HCT116 (cell line): ENCODE measurements around the gene ZNF436. TPM values are rescaled to one million over a fixed set of nuclear protein-coding genes. Genes with fewer than 3 reads are reported as not detected.
A peak's percentile ranks its signal among the peaks of the same experiment; 100 is the strongest.

ENCODE experiments used
- ATAC-seq: fragments of 200-7000 bp; cut with Tn5 transposase; 2 replicates; pipeline ENCODE4 v1.9.1; 2020; ENCODE audit warnings: mild to moderate bottlenecking, moderate library complexity
- BruUV-seq: library from RNA; stranded (reverse); fragments of 400-500 nt; replicated peaks from 2 replicates; lab custom pipeline; 2021; lab: Mats Ljungman, UMichigan
- CTCF ChIA-PET: fragments of 300-600 bp; sonication (Branson Sonifier 250); formaldehyde crosslinking; loops from one replicate; lab custom pipeline; 2021; ENCODE audit warnings: antibody characterized with exemption; lab: Charles Lee
- POLR2A ChIA-PET: fragments of 300-600, 350-600 bp; sonication (Branson Sonifier 250); formaldehyde crosslinking; loops from one replicate; lab custom pipeline; 2021; ENCODE audit warnings: antibody characterized with exemption; lab: Charles Lee
- RAD21 ChIA-PET, 2 experiments: fragments of 300-600 bp; sonication (Branson Sonifier 250); formaldehyde crosslinking; loops; one replicate each; lab custom pipeline; 2023; ENCODE audit warnings: low total read pairs in 2 of 2; ENCODE audit not compliant: uncharacterized antibody in 2 of 2, unreplicated experiment in 2 of 2, low non-redundant PET in 1 of 2; lab: Charles Lee
- DNase-seq: peaks from one replicate; pipeline ENCODE4 v3.0.0-alpha.2; 2010; ENCODE audit warnings: low read depth, low spot score
- H2AFZ ChIP-seq: fragments of 200-600 bp; shearing (Covaris generic), sonication (generic); 2 replicates; pipeline ENCODE4 v1.6.1; 2017; ENCODE audit warnings: low read depth, mixed run types, mixed read lengths, antibody characterized with exemption, low read length; ENCODE audit not compliant: poor library complexity, severe bottlenecking
- H3K27ac ChIP-seq: 2 replicates; pipeline ENCODE4 v1.5.1; 2012; ENCODE audit warnings: low read depth, low read length
- H3K27me3 ChIP-seq: fragments of 200-600 bp; sonication (generic); 2 replicates; pipeline ENCODE4 v1.6.1; 2016; ENCODE audit warnings: mixed run types, low read length, mixed read lengths; ENCODE audit not compliant: insufficient read depth
- H3K36me3 ChIP-seq, 2 experiments: fragments of 200-500 bp in 1 of 2; fragments of 200-600 bp in 1 of 2; sonication (Bioruptor generic) in 1 of 2; sonication (generic) in 1 of 2; 2 replicates each; pipeline versions ENCODE4 v1.5.1 to v1.6.1; 2014 to 2016; ENCODE audit warnings: low read length in 2 of 2, inconsistent platforms in 1 of 2, mixed read lengths in 1 of 2, mixed run types in 1 of 2; ENCODE audit not compliant: insufficient read depth in 2 of 2, control insufficient read depth in 1 of 2
- H3K4me1 ChIP-seq, 2 experiments: fragments of 200-600 bp in 1 of 2; sonication (generic) in 1 of 2; 2 replicates each; pipeline versions ENCODE4 v1.5.1 to v1.6.1; 2012 to 2017; ENCODE audit warnings: low read length in 2 of 2, inconsistent platforms in 1 of 2, mild to moderate bottlenecking in 1 of 2, mixed read lengths in 1 of 2, mixed run types in 1 of 2, moderate library complexity in 1 of 2; ENCODE audit not compliant: insufficient read depth in 2 of 2, control insufficient read depth in 1 of 2
- H3K4me2 ChIP-seq: fragments of 200-600 bp; sonication (generic); 2 replicates; pipeline ENCODE4 v1.6.1; 2017; ENCODE audit warnings: mixed run types, low read length, mixed read lengths
- H3K4me3 ChIP-seq, 2 experiments: fragments of 200-600 bp in 1 of 2; sonication (generic) in 1 of 2; replicated peaks in 1 of 2; 2 replicates each; pipeline ENCODE4 v1.5.1; 2011 to 2016; ENCODE audit warnings: low read length in 2 of 2, control low read depth in 1 of 2, low read depth in 1 of 2, mild to moderate bottlenecking in 1 of 2, mixed read lengths in 1 of 2, mixed run types in 1 of 2
- H3K79me2 ChIP-seq: fragments of 200-600 bp; sonication (generic); 2 replicates; pipeline ENCODE4 v1.6.1; 2017; ENCODE audit warnings: mild to moderate bottlenecking, mixed run types, low read length, moderate library complexity, mixed read lengths; ENCODE audit not compliant: insufficient read depth
- H3K9ac ChIP-seq: fragments of 200-600 bp; sonication (generic); 2 replicates; pipeline ENCODE4 v1.6.1; 2016; ENCODE audit warnings: low read length, mixed read lengths
- H3K9me2 ChIP-seq: fragments of 200-600 bp; sonication (generic), shearing (Covaris generic); 2 replicates; pipeline ENCODE4 v1.6.1; 2017; ENCODE audit warnings: mixed run types, mild to moderate bottlenecking, moderate library complexity; ENCODE audit not compliant: insufficient read depth
- H3K9me3 ChIP-seq, 2 experiments: fragments of 200-500 bp in 1 of 2; fragments of 200-600 bp in 1 of 2; sonication (Bioruptor generic) in 1 of 2; sonication (generic) in 1 of 2; 2 replicates each; pipeline ENCODE4 v1.6.1; 2014 to 2017; ENCODE audit warnings: low read length in 2 of 2, mixed read lengths in 2 of 2, inconsistent platforms in 1 of 2, low read depth in 1 of 2, mild to moderate bottlenecking in 1 of 2, mixed run types in 1 of 2, moderate library complexity in 1 of 2; ENCODE audit not compliant: control insufficient read depth in 1 of 2, insufficient read depth in 1 of 2
- H4K20me1 ChIP-seq: fragments of 200-600 bp; sonication (generic), shearing (Covaris generic); 2 replicates; pipeline ENCODE4 v1.6.1; 2017; ENCODE audit warnings: mixed run types, mild to moderate bottlenecking, moderate library complexity; ENCODE audit not compliant: insufficient read depth
- ATF3 ChIP-seq: IDR thresholded peaks from 2 replicates; pipeline ENCODE4 v1.6.1; 2012
- ELF1 ChIP-seq: IDR thresholded peaks from 2 replicates; pipeline ENCODE4 v1.6.1; 2012; ENCODE audit warnings: low read depth, borderline replicate concordance
- REST ChIP-seq: IDR thresholded peaks from 2 replicates; pipeline ENCODE4 v1.6.1; 2012; ENCODE audit warnings: low read depth
- SIN3A ChIP-seq: IDR thresholded peaks from 2 replicates; pipeline ENCODE4 v1.6.1; 2012; ENCODE audit warnings: low read depth
- intact Hi-C: fragments of 100-400 bp; cut with micrococcal nuclease; formaldehyde crosslinking; loops from 2 replicates; pipeline ENCODE4 v1.10.0; 2022
- total RNA-seq: library from RNA; stranded (reverse); gene quantifications from one replicate; pipeline ENCODE4 v1.2.1, GENCODE V29; 2021; ENCODE audit not compliant: unreplicated experiment

Gene ZNF436
- total RNA-seq, 1 experiment from 2014 or later: 8.1 TPM

GRCh38 chr1:23344987-23345472 lies 24.6 kb downstream of the ZNF436 start:
- 0 out of 2 replicates have a peak, but pooled peaks have one; percentile 0 for TF ChIP-seq SIN3A
- TF ChIP-seq ATF3: no peak
- no peak for TF ChIP-seq ELF1
- TF ChIP-seq REST: no peak
- Histone ChIP-seq H3K9me2 (no peaks in the 10 kb centered on the region), H3K27me3 (no peaks in the 10 kb centered on the region), H3K36me3 (peaks cover 0 to 5% of the 10 kb centered on the region in 2 experiments; a peak in 1 of 4 replicates), H3K27ac (peak overlapping the region; percentile 85), H3K4me1 (peaks cover 11 to 37% of the 10 kb centered on the region in 2 experiments), H3K79me2 (peaks cover 40% of the 10 kb centered on the region), H4K20me1 (peaks cover 29% of the 10 kb centered on the region; the same call in 1 of the 2 replicates), H3K4me3 (peak overlapping the region; percentile 71 to 76), H3K9me3 (no peaks in the 10 kb centered on the region), H2AFZ (peak overlapping the region; percentile 14), H3K4me2 (peak overlapping the region; percentile 90), H3K9ac (peak overlapping the region; percentile 85)
- no peak for ATAC-seq
- BruUV-seq: TSS peak; percentile 94
- intact Hi-C loops: loop anchor here (2.0 to 10.0 kb wide), 2 partner anchors 60 to 190 kb away; partner anchors contain the start of gene E2F2
- ChIA-PET POLR2A (interaction anchor here (0.8 to 2.4 kb wide), 11 partner anchors 16 to 211 kb away, joined by 3 to 30 read pairs (median 4); partner anchors contain the start of gene ZNF436), CTCF (interaction anchor here (1.0 to 1.7 kb wide), 2 partner anchors 59 to 152 kb away, joined by 3 to 12 read pairs; no protein-coding TSS in a partner anchor), RAD21 (interaction anchor here in 1 of 2 experiments (1.0 to 1.7 kb wide), 2 partner anchors 23 to 58 kb away, joined by 5 to 10 read pairs; no protein-coding TSS in a partner anchor)
- DNase-seq: no peak
